Karpas-422 (cell line): ENCODE data around the gene CREB3L4. TPM values are rescaled to one million over a fixed set of nuclear protein-coding genes. Genes with fewer than 3 reads are reported as not detected.

Experiments used
- DNase-seq: peaks from one replicate; pipeline ENCODE4 v3.0.0-alpha.2; 2015
- H2AFZ ChIP-seq: fragments of 200-600 bp; sonication (generic); 2 replicates; pipeline ENCODE4 v1.6.1; 2014; ENCODE audit warnings: antibody characterized with exemption, low read length, mixed read lengths
- H3K27ac ChIP-seq: fragments of 200-600 bp; sonication (generic); 2 replicates; pipeline ENCODE4 v1.5.1; 2014; ENCODE audit warnings: mild to moderate bottlenecking, low read length, moderate library complexity
- H3K27me3 ChIP-seq: fragments of 200-600 bp; sonication (generic); 2 replicates; pipeline ENCODE4 v1.6.1; 2014; ENCODE audit warnings: low read length, mixed read lengths
- H3K36me3 ChIP-seq: fragments of 200-600 bp; sonication (generic); 2 replicates; pipeline ENCODE4 v1.6.1; 2014; ENCODE audit warnings: low read length, mixed read lengths; ENCODE audit not compliant: insufficient read depth
- H3K4me1 ChIP-seq: fragments of 200-600 bp; sonication (generic); 2 replicates; pipeline ENCODE4 v1.6.1; 2014; ENCODE audit warnings: mild to moderate bottlenecking, low read length, mixed read lengths
- H3K4me2 ChIP-seq: fragments of 200-600 bp; sonication (generic); 2 replicates; pipeline ENCODE4 v1.6.1; 2014; ENCODE audit warnings: low read length, low read depth, mild to moderate bottlenecking; ENCODE audit not compliant: poor library complexity, severe bottlenecking
- H3K4me3 ChIP-seq: fragments of 200-600 bp; sonication (generic); 2 replicates; pipeline ENCODE4 v1.5.1; 2014; ENCODE audit warnings: mild to moderate bottlenecking, antibody characterized with exemption, low read length, mixed read lengths
- H3K79me2 ChIP-seq: fragments of 200-600 bp; sonication (generic); 2 replicates; pipeline ENCODE4 v1.6.1; 2014; ENCODE audit warnings: mild to moderate bottlenecking, low read length, mixed read lengths
- H3K9ac ChIP-seq: fragments of 200-600 bp; sonication (generic); 2 replicates; pipeline ENCODE4 v1.6.0; 2014; ENCODE audit warnings: low read length
- H3K9me2 ChIP-seq: fragments of 200-600 bp; sonication (generic), shearing (Covaris generic); replicated peaks from 2 replicates; pipeline ENCODE4 v1.6.0; 2014; ENCODE audit warnings: mild to moderate bottlenecking, low read length, moderate library complexity; ENCODE audit not compliant: insufficient read depth
- H3K9me3 ChIP-seq: fragments of 300-700, 200-600 bp; sonication (generic); 2 replicates; pipeline ENCODE4 v1.6.1; 2014; ENCODE audit warnings: low read length, mixed read lengths
- H4K20me1 ChIP-seq: fragments of 200-600 bp; sonication (generic); 2 replicates; pipeline ENCODE4 v1.6.1; 2014; ENCODE audit warnings: mild to moderate bottlenecking, antibody characterized with exemption, low read length, low read depth; ENCODE audit not compliant: insufficient read depth
- total RNA-seq: library from RNA; depleted of rRNA; stranded (reverse); fragments of >200 nt; shearing (Covaris generic); gene quantifications from 2 replicates; pipeline ENCODE4 v1.2.3, GENCODE V29; 2014; ENCODE audit warnings: low replicate concordance

Gene CREB3L4
- total RNA-seq, 1 experiment from 2014 or later = 22.2 TPM

DNA sequence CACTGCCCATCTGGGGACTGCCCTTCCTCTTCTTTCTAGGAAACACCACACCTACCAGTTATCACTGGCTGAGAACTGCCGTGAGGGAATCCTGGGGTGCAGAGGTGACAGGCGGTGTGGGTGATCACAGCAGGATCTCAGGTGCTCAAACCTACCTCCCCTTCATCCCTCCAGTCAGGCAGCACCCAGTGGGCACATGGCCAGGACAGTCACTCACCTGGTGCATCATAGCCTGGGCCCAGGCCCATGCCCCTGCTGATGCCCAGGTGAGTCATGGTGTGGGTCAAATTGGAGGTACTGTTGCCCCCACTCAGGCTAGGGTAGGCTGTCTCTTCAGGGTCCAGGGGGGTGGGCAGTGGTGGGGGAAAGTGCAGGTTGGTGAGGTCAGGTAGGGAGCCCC, 15.9 kb upstream of the CREB3L4 start:
- Histone ChIP-seq H3K4me1 (peaks cover 30% of the 10 kb centered on the region), H3K79me2 (peaks cover 34% of the 10 kb centered on the region), H3K4me2 (no peak overlapping the region), H3K9me3 (no peaks in the 10 kb centered on the region), H3K4me3 (no peak overlapping the region), H3K27me3 (no peaks in the 10 kb centered on the region), H2AFZ (no peak overlapping the region), H3K9ac (no peak overlapping the region), H3K9me2 (no peaks in the 10 kb centered on the region), H3K27ac (no peak overlapping the region), H3K36me3 (peaks cover 21% of the 10 kb centered on the region; the same call in 1 of the 2 replicates), H4K20me1 (peaks cover 12% of the 10 kb centered on the region; the same call in 1 of the 2 replicates)
- DNase-seq = no peak

GRCh38 chr1:153953859-153954365, 13.8 kb upstream of the CREB3L4 start:
- H2AFZ ChIP-seq = no peak overlapping the region
- no peak overlapping the region for H3K4me3 ChIP-seq
- no peak for DNase-seq
- H4K20me1 ChIP-seq = peaks cover 20% of the 10 kb centered on the region; the same call in 1 of the 2 replicates
- H3K9me3 ChIP-seq = no peaks in the 10 kb centered on the region
- H3K9ac ChIP-seq = no peak overlapping the region
- H3K4me2 ChIP-seq = no peak overlapping the region
- no peak overlapping the region for H3K27ac ChIP-seq
- peaks cover 50% of the 10 kb centered on the region for H3K79me2 ChIP-seq
- peaks cover 22% of the 10 kb centered on the region for H3K4me1 ChIP-seq
- H3K9me2 ChIP-seq = no peaks in the 10 kb centered on the region
- H3K36me3 ChIP-seq = peaks cover 21% of the 10 kb centered on the region; the same call in 1 of the 2 replicates
- no peaks in the 10 kb centered on the region for H3K27me3 ChIP-seq

DNA sequence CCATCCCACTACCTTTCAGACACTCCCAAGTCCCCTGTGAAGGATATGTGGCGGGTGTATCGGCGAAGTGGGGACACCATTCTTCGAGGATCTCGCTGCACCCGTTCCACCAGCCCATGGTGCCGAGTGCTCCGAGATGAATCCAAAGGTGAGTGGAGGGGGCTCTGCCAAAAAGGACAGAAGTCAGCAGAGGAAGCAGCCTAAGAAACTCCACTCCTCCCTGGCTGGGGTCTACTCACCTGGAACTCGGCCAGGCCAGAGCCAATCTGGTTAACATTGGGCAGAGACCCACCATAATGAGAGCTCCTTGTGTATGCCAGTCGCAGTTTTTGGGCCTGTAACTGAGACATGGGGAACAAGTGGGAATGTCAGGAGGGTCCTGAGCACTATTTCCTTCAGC, 12.9 kb upstream of the CREB3L4 start:
- no peak overlapping the region for H3K27ac ChIP-seq
- H3K36me3 ChIP-seq = peaks cover 21% of the 10 kb centered on the region; the same call in 1 of the 2 replicates
- H3K79me2 ChIP-seq = peaks cover 50% of the 10 kb centered on the region
- H2AFZ ChIP-seq = no peak overlapping the region
- peaks cover 31% of the 10 kb centered on the region for H3K4me1 ChIP-seq
- H3K9me3 ChIP-seq = no peaks in the 10 kb centered on the region
- H3K27me3 ChIP-seq = no peaks in the 10 kb centered on the region
- no peak overlapping the region for H3K4me3 ChIP-seq
- H3K9me2 ChIP-seq = no peaks in the 10 kb centered on the region
- peaks cover 20% of the 10 kb centered on the region; the same call in 1 of the 2 replicates for H4K20me1 ChIP-seq
- no peak overlapping the region for H3K9ac ChIP-seq
- no peak overlapping the region for H3K4me2 ChIP-seq
- DNase-seq = no peak

- Histone ChIP-seq H3K4me1 (peaks cover 50% of the 10 kb centered on the region), H3K27ac (peak overlapping the region; percentile 65), H3K79me2 (peaks cover 60% of the 10 kb centered on the region), H2AFZ (no peak overlapping the region; the same call in 1 of the 2 replicates), H3K36me3 (peaks cover 21% of the 10 kb centered on the region; the same call in 1 of the 2 replicates), H3K27me3 (no peaks in the 10 kb centered on the region), H3K4me3 (peak overlapping the region; percentile 81), H4K20me1 (peaks cover 20% of the 10 kb centered on the region; the same call in 1 of the 2 replicates), H3K9ac (peak overlapping the region; percentile 91), H3K9me3 (no peaks in the 10 kb centered on the region), H3K4me2 (peak overlapping the region; percentile 86), H3K9me2 (no peaks in the 10 kb centered on the region)
- DNase-seq = peak; percentile 48
Observed at GRCh38 chr1:153956997-153957715, 10.5 kb upstream of the CREB3L4 start.

DNA sequence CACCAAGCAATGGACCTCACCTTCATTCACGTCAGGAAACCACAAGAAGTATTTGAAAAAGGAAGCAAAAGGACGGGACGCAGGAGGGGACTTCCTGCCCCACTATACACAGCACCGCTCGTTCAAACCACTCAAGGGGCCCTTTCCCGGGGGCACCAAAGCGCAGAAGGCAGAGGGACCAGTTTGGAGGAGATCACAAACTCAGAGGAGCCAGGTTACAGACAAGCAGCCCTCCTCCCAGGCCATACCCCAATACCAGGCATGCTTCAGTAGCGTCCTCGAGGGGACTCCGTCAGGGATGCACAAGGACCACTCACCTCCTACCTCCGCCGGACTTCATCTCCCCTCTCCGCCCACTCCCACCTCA, 10.0 kb upstream of the CREB3L4 start:
- no peaks in the 10 kb centered on the region for H3K9me2 ChIP-seq
- H3K36me3 ChIP-seq = peaks cover 21% of the 10 kb centered on the region; the same call in 1 of the 2 replicates
- peak overlapping the region; percentile 86 for H3K4me2 ChIP-seq
- peak overlapping the region; percentile 81 for H3K4me3 ChIP-seq
- H4K20me1 ChIP-seq = peaks cover 20% of the 10 kb centered on the region; the same call in 1 of the 2 replicates
- H3K27me3 ChIP-seq = no peaks in the 10 kb centered on the region
- H2AFZ ChIP-seq = peak overlapping the region; percentile 45; the same call in 1 of the 2 replicates
- peaks cover 55% of the 10 kb centered on the region for H3K4me1 ChIP-seq
- peak overlapping the region; percentile 91 for H3K9ac ChIP-seq
- peaks cover 65% of the 10 kb centered on the region for H3K79me2 ChIP-seq
- peak; percentile 82 for DNase-seq
- H3K9me3 ChIP-seq = no peaks in the 10 kb centered on the region
- peak overlapping the region; percentile 65 for H3K27ac ChIP-seq

- Histone ChIP-seq H3K27me3 (no peaks in the 10 kb centered on the region), H3K27ac (peak within 1 kb of the TSS; percentile 65), H3K4me1 (peaks cover 55% of the 10 kb centered on the region), H3K36me3 (peaks cover 21% of the 10 kb centered on the region; the same call in 1 of the 2 replicates), H2AFZ (peak within 1 kb of the TSS; percentile 45; the same call in 1 of the 2 replicates), H3K4me3 (peak within 1 kb of the TSS; percentile 81), H4K20me1 (peaks cover 20% of the 10 kb centered on the region; the same call in 1 of the 2 replicates), H3K9me3 (no peaks in the 10 kb centered on the region), H3K79me2 (peaks cover 71% of the 10 kb centered on the region), H3K4me2 (peak within 1 kb of the TSS; percentile 86), H3K9me2 (no peaks in the 10 kb centered on the region), H3K9ac (peak within 1 kb of the TSS; percentile 91)
- DNase-seq = peak; percentile 99
Observed at GRCh38 chr1:153958111-153958960, 9.4 kb upstream of the CREB3L4 start, which contains the start of gene CRTC2. Gene CRTC2 (minus strand): TSS chr1:153958612. CDS start chr1:153958497, 115 bp downstream.

DNA sequence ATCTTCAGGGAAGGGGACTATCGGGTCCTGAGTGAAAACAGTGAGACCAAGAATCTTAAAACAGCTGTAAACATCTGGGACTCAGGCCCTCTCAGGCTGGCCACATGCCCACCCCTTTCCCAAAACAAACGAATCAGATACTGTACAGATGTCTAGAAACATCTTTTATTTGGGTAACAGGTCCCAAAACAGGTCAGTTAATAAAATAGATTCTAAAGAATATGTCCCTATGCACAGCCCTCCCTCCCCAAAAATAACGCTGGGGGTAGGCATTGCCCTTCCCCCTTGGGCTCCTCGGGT, 8.8 kb upstream of the CREB3L4 start:
- peak overlapping the region; percentile 81; the same call in 1 of the 2 replicates for H3K4me3 ChIP-seq
- peaks cover 19% of the 10 kb centered on the region; the same call in 1 of the 2 replicates for H3K36me3 ChIP-seq
- H3K4me1 ChIP-seq = peaks cover 57% of the 10 kb centered on the region
- H2AFZ ChIP-seq = no peak overlapping the region
- peaks cover 66% of the 10 kb centered on the region for H3K79me2 ChIP-seq
- H3K9ac ChIP-seq = peak overlapping the region; percentile 43
- 0 out of 2 replicates have a peak overlapping the region, but pooled peaks have one; percentile 24 for H3K27ac ChIP-seq
- peaks cover 20% of the 10 kb centered on the region; the same call in 1 of the 2 replicates for H4K20me1 ChIP-seq
- H3K9me3 ChIP-seq = no peaks in the 10 kb centered on the region
- H3K27me3 ChIP-seq = no peaks in the 10 kb centered on the region
- peak overlapping the region; percentile 86 for H3K4me2 ChIP-seq
- no peaks in the 10 kb centered on the region for H3K9me2 ChIP-seq
- no peak for DNase-seq
